Renal cortex interstitium (tissue), 11 donors: ENCODE measurements around the gene CASKIN2. TPM values are rescaled to one million over a fixed set of nuclear protein-coding genes. Genes with fewer than 3 reads are reported as not detected.

Experiments
- DNase-seq, 11 donors: peaks; one replicate each; pipeline ENCODE4 v3.0.0-alpha.2; 2013; ENCODE audit warnings: low read depth in 9 of 11, low spot score in 4 of 11; ENCODE audit errors: extremely low read depth in 1 of 11
- polyA plus RNA-seq, 3 donors: library from polyadenylated mRNA; unstranded; fragments of 120-200 nt; gene quantifications; one replicate each; pipeline ENCODE4 v1.2.1, GENCODE V29; 2013; ENCODE audit not compliant: insufficient read length in 3 of 3

Gene CASKIN2
- polyA plus RNA-seq, 3 donors, result 24.1 to 32.7 (median 28.3) TPM

DNA sequence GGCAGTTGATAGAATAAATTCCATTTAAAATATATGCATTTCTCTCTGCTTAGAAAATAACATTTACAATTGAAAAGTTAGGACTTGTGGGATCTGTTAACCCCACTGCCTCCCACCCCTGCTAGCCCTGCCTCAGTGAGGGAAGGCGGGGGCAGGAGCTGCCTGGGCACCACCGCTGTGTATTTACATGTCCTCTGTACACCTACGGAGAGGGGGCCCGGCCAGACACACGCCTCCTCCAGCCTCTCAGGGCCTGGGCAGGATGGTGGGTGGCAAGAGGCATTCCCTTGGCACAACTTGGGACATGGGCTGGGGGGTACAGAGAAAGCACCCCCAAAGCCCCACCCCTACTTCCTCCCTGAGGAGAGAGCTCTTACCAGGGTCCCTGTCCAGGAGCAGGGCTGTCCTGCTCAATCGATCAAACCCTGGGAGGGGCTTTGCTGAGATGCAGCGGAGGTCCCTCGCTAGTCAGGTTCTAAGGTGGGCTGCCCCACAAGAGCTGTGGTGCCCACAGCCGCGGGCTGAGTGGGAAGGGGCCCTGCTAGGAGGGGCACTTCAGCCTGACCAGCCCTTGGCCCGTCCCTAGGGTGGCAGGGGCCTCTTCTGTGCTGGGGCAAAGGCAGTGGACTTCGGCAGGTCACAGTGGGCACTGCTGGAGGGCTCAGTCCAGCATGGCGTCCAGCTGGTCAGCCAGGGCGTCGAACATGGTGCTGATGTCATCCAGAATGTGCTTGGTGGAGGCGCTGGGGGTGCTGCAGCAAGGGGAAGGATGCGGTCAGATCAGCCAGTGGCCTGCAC is 14.7 kb downstream of the CASKIN2 start:
- DNase-seq, result no peak

DNA sequence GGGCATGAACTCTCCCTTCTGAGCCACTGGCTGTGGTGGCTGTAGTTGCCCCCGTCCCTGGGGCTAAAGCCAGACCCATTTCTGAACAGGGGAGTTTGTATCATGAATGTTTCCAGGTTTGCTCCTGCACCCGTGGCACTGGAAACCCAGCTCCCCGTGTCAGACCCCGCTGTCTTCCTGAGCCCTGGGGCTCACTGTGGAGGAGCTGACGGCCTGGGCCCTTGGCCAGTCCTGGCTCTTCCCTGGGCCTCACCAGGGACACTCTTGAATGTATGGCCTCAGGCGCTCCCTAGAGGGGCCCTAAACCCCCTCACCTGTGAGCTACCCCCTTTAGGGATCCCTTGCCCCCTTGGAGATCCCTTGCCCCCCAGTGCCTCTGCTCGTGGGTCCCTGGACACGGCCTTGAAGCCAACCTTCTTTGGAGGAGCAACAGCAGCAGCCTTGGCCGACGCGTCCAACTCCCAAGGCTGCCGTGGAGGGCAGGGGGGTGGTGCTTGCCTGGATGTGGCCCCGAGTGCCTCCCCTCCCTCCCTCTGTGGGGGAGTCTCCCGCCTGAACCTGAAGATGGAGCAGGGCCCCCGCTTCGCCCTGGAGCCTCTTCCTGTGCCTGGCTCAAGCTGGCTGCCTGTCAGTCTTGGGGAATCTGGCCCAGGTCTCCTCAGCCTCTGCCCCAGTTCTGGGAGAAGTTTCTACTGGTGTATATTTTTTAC is 15.9 kb downstream of the CASKIN2 start:
- no peak for DNase-seq

DNA sequence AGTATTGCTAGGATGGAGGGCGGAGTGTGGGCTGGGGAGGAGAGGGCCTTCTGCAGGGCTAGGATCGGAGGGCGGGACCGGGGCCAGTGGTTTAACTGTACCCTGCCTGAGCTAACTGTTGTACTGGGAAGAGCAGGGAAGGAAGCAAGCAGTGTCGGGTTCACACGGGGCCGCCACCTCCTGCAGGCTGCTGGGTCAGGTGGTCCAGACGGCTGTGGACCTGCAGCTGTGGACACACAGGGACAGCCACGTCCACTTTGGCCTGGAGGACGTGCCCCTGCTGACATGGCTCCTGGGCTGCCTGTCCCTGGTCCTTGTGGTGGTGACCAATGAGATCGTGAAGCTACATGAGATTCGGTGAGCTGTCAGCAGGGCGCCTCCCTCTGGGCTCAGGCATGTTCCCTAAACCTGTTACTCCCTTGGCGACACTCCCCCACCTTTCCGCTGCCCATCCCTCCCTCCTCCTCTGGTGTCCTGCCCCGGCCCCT is 16.6 kb downstream of the CASKIN2 start:
- DNase-seq, result no peak

DNA sequence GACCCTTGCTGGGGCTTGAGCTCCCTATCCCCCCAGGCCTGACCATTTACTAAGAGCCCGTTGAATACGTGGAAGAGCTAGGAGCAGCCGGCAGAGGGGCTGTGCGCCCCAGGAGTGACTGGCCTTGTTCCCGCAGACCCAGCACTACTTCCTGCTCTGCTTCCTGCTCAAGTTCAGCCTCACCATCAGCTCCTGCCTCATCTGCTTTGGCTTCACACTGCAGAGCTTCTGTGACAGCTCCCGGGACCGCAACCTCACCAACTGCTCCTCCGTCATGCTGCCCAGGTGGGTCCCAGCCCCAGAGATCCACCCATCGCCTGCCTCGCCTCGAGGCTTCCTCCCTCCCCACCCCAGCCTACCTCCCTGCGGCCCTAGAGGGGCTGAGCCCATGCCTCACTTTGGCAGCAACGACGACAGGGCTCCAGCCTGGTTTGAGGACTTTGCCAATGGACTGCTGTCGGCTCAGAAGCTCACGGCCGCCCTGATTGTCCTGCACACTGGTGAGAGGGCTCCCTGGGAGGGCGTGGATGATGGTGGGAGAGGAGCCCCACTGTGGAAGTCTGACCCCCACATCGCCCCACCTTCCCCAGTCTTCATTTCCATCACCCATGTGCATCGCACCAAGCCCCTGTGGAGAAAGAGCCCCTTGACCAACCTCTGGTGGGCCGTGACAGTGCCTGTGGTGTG is 17.2 kb downstream of the CASKIN2 start:
- DNase-seq, result no peak

DNA sequence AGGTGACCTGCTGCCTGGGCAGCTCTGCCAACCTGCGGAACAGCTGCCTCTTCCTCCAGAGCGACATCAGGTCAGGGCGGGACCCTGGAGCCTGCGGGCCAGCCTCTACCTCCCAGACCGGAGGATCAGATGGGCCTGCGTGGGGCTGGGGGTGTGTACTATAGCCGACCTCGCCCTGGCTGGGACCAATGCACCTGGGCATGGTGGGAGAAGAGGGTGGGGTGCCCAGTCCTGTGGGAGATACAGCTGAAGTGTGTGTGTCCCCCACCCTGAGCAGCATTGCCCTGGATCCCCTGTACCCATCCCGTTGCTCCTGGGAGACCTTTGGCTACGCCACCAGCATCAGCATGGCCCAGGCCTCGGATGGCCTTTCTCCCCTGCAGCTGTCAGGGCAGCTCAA is 19.3 kb downstream of the CASKIN2 start:
- DNase-seq, result no peak

DNA sequence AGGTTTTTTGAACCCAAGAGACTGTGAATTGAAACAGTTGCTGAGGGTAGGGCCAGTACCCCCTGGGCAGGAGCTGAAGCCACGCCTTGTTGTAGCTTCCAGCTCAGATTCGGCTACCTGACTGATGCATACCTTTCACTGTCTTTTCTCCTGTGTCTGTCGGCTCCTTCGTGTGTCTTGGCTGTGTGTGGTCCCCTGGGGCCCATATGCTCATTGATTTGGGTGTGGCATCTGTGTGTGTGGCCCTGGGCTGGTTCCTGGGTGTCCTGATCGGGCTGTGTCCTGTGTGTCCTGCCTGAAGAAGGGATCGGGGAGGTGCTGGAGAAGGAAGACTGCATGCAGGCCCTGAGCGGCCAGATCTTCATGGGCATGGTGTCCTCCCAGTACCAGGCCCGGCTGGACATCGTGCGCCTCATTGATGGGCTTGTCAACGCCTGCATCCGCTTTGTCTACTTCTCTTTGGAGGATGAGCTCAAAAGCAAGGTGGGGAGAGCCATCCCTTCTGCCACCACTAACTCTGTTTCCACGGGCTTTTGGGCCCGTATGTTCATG is 20.9 kb downstream of the CASKIN2 start:
- no peak for DNase-seq

DNA sequence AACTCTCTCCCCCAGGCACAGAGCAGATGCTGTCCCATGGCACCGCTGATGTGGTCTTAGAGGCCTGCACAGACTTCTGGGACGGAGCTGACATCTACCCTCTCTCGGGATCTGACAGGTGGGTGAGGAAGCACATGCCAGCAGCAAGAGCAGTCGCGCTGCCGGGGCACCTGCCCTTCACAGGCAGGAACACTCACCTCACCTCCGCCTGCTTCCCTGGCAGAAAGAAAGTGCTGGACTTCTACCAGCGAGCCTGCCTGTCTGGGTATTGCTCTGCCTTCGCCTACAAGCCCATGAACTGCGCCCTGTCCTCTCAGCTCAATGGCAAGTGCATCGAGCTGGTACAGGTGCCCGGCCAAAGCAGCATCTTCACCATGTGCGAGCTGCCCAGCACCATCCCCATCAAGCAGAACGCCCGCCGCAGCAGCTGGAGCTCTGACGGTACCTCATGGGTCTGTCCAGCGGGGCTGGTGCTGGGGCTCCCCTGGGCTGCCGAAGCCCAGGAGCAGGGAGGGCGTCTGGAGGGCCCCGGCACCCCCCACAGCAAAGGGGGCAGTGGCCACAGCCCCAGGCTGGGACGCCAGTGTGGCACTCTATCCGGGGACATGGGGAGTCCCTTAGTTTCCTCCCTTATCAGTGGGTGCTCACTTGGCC is 21.7 kb downstream of the CASKIN2 start:
- DNase-seq, result no peak

- no peak for DNase-seq
These were observed 22.7 kb downstream of the CASKIN2 start for GRCh38 chr17:75492555-75493168.

DNA sequence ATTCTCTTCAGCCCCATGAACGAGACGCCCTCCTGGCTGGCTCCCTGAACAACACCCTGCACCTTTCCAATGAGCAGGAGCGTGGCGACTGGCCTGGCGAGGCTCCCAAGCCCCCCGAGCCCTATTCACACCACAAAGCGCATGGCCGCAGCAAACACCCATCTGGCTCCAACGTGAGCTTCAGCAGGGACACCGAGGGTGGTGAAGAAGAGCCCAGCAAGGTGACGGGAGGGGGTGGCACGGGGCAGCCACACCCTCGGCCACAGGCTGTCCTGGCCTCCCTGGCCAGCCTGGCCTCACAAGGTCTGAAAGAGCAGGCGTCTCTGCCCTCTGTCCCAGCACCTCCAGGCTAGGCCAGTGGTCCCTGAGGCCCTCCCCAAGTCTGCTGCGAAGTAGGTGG is 23.7 kb downstream of the CASKIN2 start:
- no peak for DNase-seq

GRCh38 chr17:75490953-75491649 is 24.2 kb downstream of the CASKIN2 start:
- no peak for DNase-seq

GRCh38 chr17:75490173-75490743 is 25.1 kb downstream of the CASKIN2 start:
- no peak for DNase-seq

- no peak for DNase-seq
These were observed 25.8 kb downstream of the CASKIN2 start for GRCh38 chr17:75489511-75489955.

GRCh38 chr17:75488693-75489510 is 26.4 kb downstream of the CASKIN2 start:
- no peak for DNase-seq

DNA sequence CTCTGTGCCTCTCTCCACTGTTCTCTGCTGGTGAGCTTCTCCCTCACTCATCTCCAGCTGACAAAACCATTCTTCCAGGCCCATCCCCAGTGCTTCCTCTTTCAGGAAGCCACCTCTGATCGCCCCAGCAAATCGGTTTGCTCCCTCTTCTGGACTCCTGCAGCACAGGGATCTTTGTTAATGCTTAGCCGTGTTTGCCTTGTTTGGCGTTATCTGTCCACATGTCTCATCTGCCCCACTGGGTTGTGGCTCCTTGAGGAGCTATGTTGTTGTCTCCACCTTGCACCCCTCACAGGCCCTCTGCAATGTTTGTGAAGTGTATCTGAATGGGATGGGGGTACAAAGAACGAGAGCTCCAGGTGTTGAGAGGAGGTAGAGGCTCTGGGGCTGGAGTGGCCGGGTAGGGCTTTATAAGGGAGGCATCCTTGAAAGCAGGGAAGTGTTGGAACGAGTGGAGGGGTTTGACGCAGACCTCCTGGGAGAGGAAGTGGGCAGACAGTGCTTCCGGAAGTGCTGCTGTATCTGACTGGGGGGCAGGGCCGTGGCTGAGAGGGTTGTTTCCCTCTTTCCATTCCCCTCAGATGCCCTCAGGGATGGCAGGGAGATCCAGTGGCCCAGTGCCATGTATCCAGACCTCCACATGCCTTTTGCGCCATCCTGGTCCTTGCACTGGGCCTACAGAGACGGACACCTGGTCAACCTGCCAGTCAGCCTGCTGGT is 27.8 kb downstream of the CASKIN2 start:
- no peak for DNase-seq

GRCh38 chr17:75486951-75487350 is 28.4 kb downstream of the CASKIN2 start:
- no peak for DNase-seq

GRCh38 chr17:75486151-75486550 is 29.2 kb downstream of the CASKIN2 start:
- no peak for DNase-seq
